ENCODE data around the gene ARHGAP19. TPM values are rescaled to one million over a fixed set of nuclear protein-coding genes. Genes with fewer than 3 reads are reported as not detected.

ARHGAP19 gene
- polyA plus RNA-seq, 3 donors: 8.3 to 10.6 (median 10.2) TPM

DNA sequence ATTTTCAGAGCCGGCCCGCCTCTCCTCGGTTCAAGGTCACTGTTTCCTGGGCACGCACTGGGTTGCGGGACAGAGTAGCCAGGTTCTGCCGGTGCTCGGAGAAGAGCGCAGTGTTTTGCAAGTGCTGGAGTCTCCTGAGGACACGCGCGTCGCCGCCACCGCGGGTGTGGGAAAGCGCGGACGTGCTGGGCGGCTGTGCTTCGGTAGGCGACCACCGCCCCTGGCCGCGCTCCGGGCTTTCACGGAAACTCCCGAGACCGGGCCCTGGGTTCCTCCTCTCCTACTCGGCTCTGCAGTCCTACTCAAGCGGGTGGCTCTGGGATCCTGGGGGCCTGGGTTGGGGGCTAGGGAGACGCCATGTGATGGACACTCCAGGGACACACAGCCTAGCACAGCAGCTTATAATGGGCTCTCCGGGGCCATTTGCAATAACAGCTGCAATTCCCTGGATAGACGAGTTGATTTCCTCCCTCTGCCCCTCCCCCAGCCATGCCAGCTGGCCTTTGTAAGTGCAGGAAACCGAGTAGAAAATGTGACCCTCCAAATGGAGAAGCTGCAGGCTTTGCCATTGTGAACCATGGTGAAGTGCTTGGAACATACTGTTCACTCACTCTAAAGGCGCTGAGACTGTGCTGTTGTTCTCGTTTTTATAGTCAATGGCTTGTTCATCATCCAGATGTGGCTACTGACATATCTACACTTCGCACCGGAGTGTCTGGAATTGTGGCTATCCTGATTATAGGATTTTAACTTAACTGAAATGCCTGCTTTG is 28.8 kb upstream of the ARHGAP19 start:
- peaks cover 11 to 22% of the 10 kb centered on the region in 2 donors for H3K36me3 Mint-ChIP-seq
- peaks cover 0 to 3% (median 2%) of the 10 kb centered on the region in 3 donors for H3K27me3 Mint-ChIP-seq (ENCODE audit: low read depth in 3 of 3)
- H3K27me3 ChIP-seq (ENCODE audit: control insufficient read depth in 2 of 2, insufficient read depth in 2 of 2, low read length in 2 of 2): no peaks in the 10 kb centered on the region
- peaks cover 52% of the 10 kb centered on the region for H3K4me1 Mint-ChIP-seq
- H3K79me2 ChIP-seq (ENCODE audit: insufficient read depth, low read length): peaks cover 68% of the 10 kb centered on the region
- intact Hi-C loops (cut with micrococcal nuclease): loop anchor here (1.0 to 5.0 kb wide), 4 partner anchors 9 to 80 kb away; partner anchors contain the start of genes FRAT2 (in 1 of the 2) and RRP12 (in 1 of the 2)
- peak overlapping the region; percentile 88 to 100 (median 96) for H3K4me3 ChIP-seq (replicated peaks in 1 of 3; ENCODE audit: low read depth in 2 of 3, low read length in 3 of 3)
- peaks cover 0 to 6% (median 0%) of the 10 kb centered on the region in 7 donors for H3K9me3 Mint-ChIP-seq
- no peaks in the 10 kb centered on the region for H3K9me3 ChIP-seq (replicated peaks in 1 of 2; ENCODE audit: control insufficient read depth in 1 of 2, insufficient read depth in 1 of 2, low read length in 2 of 2)
- peaks cover 0 to 6% of the 10 kb centered on the region in 2 donors for H3K36me3 ChIP-seq (replicated peaks in 1 of 2; ENCODE audit: control insufficient read depth in 1 of 2, insufficient read depth in 2 of 2, low read length in 2 of 2)
- WGBS (ENCODE audit: insufficient coverage): under 1% methylated on average over 30 of the region's 38 CpGs
- H3K4me1 ChIP-seq (ENCODE audit: control insufficient read depth in 1 of 2, insufficient read depth in 2 of 2, low read length in 2 of 2): peaks cover 35 to 42% of the 10 kb centered on the region in 2 donors
- H3K4me3 Mint-ChIP-seq: peak overlapping the region; percentile 97 to 98
- DNase-seq: peak; percentile 62 to 77 (median 62)
- H3K9ac ChIP-seq (ENCODE audit: insufficient read depth, low read length, poor library complexity, severe bottlenecking): peak overlapping the region; percentile 91
- TF ChIP-seq, protein P1, sequence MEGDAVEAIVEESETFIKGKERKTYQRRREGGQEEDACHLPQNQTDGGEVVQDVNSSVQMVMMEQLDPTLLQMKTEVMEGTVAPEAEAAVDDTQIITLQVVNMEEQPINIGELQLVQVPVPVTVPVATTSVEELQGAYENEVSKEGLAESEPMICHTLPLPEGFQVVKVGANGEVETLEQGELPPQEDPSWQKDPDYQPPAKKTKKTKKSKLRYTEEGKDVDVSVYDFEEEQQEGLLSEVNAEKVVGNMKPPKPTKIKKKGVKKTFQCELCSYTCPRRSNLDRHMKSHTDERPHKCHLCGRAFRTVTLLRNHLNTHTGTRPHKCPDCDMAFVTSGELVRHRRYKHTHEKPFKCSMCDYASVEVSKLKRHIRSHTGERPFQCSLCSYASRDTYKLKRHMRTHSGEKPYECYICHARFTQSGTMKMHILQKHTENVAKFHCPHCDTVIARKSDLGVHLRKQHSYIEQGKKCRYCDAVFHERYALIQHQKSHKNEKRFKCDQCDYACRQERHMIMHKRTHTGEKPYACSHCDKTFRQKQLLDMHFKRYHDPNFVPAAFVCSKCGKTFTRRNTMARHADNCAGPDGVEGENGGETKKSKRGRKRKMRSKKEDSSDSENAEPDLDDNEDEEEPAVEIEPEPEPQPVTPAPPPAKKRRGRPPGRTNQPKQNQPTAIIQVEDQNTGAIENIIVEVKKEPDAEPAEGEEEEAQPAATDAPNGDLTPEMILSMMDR (IDR thresholded peaks at IDR 0.05): no peak
- peaks cover 66% of the 10 kb centered on the region for H4K20me1 ChIP-seq (ENCODE audit: insufficient read depth, low read length)
- peak overlapping the region; percentile 88 to 97 (median 93) for H3K27ac Mint-ChIP-seq
- peak overlapping the region; percentile 71 to 96 for H3K27ac ChIP-seq (ENCODE audit: low read depth in 1 of 2, low read length in 2 of 2)
- no peak overlapping the region for H2AFZ ChIP-seq (ENCODE audit: insufficient read depth, low read depth, low read length, poor library complexity, severe bottlenecking)
- peak overlapping the region; percentile 77 for H3K4me2 ChIP-seq (replicated peaks; ENCODE audit: extremely low read depth, low read length, poor library complexity, severe bottlenecking)

DNA sequence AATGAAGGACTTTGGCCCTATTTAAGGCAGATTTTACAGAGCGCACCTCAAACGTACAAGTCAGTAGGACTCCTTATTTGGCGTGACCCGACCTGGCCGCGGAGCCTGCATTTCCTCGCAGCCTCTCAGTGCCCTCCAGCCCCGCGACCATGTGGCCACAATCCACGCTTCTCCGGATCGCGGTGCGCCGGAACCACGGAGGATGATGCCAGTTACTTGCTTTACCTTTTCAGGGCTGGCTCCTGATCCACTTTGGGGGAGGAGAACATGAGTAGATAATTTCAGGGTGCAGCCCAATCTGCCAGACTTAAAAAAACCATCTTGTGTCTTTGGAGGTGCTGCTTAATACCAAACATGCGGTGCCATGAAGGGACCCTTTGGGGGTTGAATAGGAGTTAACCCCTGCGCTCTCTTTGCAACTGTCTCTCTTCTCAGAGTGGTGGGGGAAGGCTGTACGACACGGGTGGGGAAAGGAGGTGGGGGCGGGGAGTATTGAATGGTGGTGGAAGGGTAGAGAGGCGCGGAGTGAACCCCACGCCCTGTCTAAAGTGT is 28.1 kb upstream of the ARHGAP19 start:
- peak overlapping the region; percentile 88 to 100 (median 96) for H3K4me3 ChIP-seq (replicated peaks in 1 of 3; ENCODE audit: low read depth in 2 of 3, low read length in 3 of 3)
- intact Hi-C loops (cut with micrococcal nuclease): loop anchor here (1.0 to 5.0 kb wide), 4 partner anchors 10 to 80 kb away; partner anchors contain the start of genes FRAT2 (in 1 of the 2) and RRP12 (in 1 of the 2)
- H4K20me1 ChIP-seq (ENCODE audit: insufficient read depth, low read length): peaks cover 59% of the 10 kb centered on the region
- no peaks in the 10 kb centered on the region for H3K9me3 ChIP-seq (replicated peaks in 1 of 2; ENCODE audit: control insufficient read depth in 1 of 2, insufficient read depth in 1 of 2, low read length in 2 of 2)
- WGBS (ENCODE audit: insufficient coverage): 2% methylated on average over 15 of the region's 24 CpGs
- Mint-ChIP-seq H3K9me3 (peaks cover 0 to 6% (median 0%) of the 10 kb centered on the region in 7 donors), H3K27me3 (ENCODE audit: low read depth in 3 of 3) (peaks cover 0 to 3% (median 2%) of the 10 kb centered on the region in 3 donors), H3K36me3 (peaks cover 4 to 16% of the 10 kb centered on the region in 2 donors), H3K4me1 (peaks cover 50% of the 10 kb centered on the region), H3K4me3 (peak overlapping the region; percentile 97 to 98), H3K27ac (peak overlapping the region; percentile 88 to 97 (median 93))
- H3K36me3 ChIP-seq (replicated peaks in 1 of 2; ENCODE audit: control insufficient read depth in 1 of 2, insufficient read depth in 2 of 2, low read length in 2 of 2): no peaks in the 10 kb centered on the region
- H3K4me2 ChIP-seq (replicated peaks; ENCODE audit: extremely low read depth, low read length, poor library complexity, severe bottlenecking): peak overlapping the region; percentile 77
- H3K79me2 ChIP-seq (ENCODE audit: insufficient read depth, low read length): peaks cover 61% of the 10 kb centered on the region
- H3K4me1 ChIP-seq (ENCODE audit: control insufficient read depth in 1 of 2, insufficient read depth in 2 of 2, low read length in 2 of 2): peaks cover 39 to 46% of the 10 kb centered on the region in 2 donors
- TF ChIP-seq, protein P1 (IDR thresholded peaks at IDR 0.05): no peak
- peak overlapping the region; percentile 91 for H3K9ac ChIP-seq (ENCODE audit: insufficient read depth, low read length, poor library complexity, severe bottlenecking)
- H3K27ac ChIP-seq (ENCODE audit: low read depth in 1 of 2, low read length in 2 of 2): peak overlapping the region; percentile 71 to 96
- no peaks in the 10 kb centered on the region for H3K27me3 ChIP-seq (ENCODE audit: control insufficient read depth in 2 of 2, insufficient read depth in 2 of 2, low read length in 2 of 2)
- peak in 1 of 3 donors; percentile 14 for DNase-seq
- H2AFZ ChIP-seq (ENCODE audit: insufficient read depth, low read depth, low read length, poor library complexity, severe bottlenecking): peak overlapping the region; percentile 39
